ENCODE results near the gene LAG3.

GRCh38 chr12:6723607-6724408, 48.5 kb upstream of the LAG3 start, which contains the start of gene COPS7A:
- peak; percentile 97 for TF ChIP-seq MXI1 (IDR thresholded peaks at IDR 0.05; ENCODE audit: low read depth, low read length)
- TF ChIP-seq, protein P1, sequence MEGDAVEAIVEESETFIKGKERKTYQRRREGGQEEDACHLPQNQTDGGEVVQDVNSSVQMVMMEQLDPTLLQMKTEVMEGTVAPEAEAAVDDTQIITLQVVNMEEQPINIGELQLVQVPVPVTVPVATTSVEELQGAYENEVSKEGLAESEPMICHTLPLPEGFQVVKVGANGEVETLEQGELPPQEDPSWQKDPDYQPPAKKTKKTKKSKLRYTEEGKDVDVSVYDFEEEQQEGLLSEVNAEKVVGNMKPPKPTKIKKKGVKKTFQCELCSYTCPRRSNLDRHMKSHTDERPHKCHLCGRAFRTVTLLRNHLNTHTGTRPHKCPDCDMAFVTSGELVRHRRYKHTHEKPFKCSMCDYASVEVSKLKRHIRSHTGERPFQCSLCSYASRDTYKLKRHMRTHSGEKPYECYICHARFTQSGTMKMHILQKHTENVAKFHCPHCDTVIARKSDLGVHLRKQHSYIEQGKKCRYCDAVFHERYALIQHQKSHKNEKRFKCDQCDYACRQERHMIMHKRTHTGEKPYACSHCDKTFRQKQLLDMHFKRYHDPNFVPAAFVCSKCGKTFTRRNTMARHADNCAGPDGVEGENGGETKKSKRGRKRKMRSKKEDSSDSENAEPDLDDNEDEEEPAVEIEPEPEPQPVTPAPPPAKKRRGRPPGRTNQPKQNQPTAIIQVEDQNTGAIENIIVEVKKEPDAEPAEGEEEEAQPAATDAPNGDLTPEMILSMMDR (IDR thresholded peaks at IDR 0.05) = no peak
- TF ChIP-seq YY1 (IDR thresholded peaks at IDR 0.05; ENCODE audit: low read depth) = peak; percentile 70
- TF ChIP-seq NFIC (IDR thresholded peaks at IDR 0.05; ENCODE audit: borderline replicate concordance) = no peak
- TF ChIP-seq EZH2phosphoT487 (IDR thresholded peaks at IDR 0.05; ENCODE audit: borderline replicate concordance, low read depth) = no peak
